GM18909 (cell line): Measurements from ENCODE around the gene ZNF524.
A peak's percentile ranks its signal among the peaks of the same experiment; 100 is the strongest.
"Not testable (repeated sequence)": the region's sequence is repeated elsewhere in the genome, so short reads cannot be mapped to it uniquely, and the experiment has no call there.

Experiments used
- ATAC-seq: cut with Tn5 transposase; IDR thresholded peaks from one replicate; pipeline ENCODE4 v1.9.1; 2021; ENCODE audit warnings: mild to moderate bottlenecking; ENCODE audit not compliant: unreplicated experiment, poor library complexity

The ZNF524 gene

GRCh38 chr19:55599842-55600661, at the start of gene ZNF524:
TSS of gene ZNF524 (plus strand) at chr19:55600288. CDS start at chr19:55602113, 1,825 bp downstream.
- ATAC-seq = peak; percentile 44

GRCh38 chr19:55550321-55550650, 49.8 kb upstream of the ZNF524 start:
- no peak for ATAC-seq

GRCh38 chr19:55552206-55552605, 47.9 kb upstream of the ZNF524 start:
- ATAC-seq = no peak

GRCh38 chr19:55552620-55553019, 47.5 kb upstream of the ZNF524 start:
- no peak for ATAC-seq

- no peak for ATAC-seq
Observed at GRCh38 chr19:55553217-55554182, 46.6 kb upstream of the ZNF524 start.

- no peak for ATAC-seq
Observed at GRCh38 chr19:55554302-55554701, 45.8 kb upstream of the ZNF524 start.

- no peak for ATAC-seq
Observed at GRCh38 chr19:55554741-55555152, 45.3 kb upstream of the ZNF524 start.

GRCh38 chr19:55559684-55560083, 40.4 kb upstream of the ZNF524 start:
- no peak for ATAC-seq

GRCh38 chr19:55563261-55563690, 36.8 kb upstream of the ZNF524 start:
- ATAC-seq = no peak

- no peak for ATAC-seq
Observed at GRCh38 chr19:55566823-55567222, 33.3 kb upstream of the ZNF524 start.

GRCh38 chr19:55567708-55568328, 32.3 kb upstream of the ZNF524 start:
- no peak for ATAC-seq

- ATAC-seq = not testable (repeated sequence)
Observed at GRCh38 chr19:55569477-55569876, 30.6 kb upstream of the ZNF524 start.

GRCh38 chr19:55573929-55574328, 26.2 kb upstream of the ZNF524 start:
- ATAC-seq = not testable (repeated sequence)

GRCh38 chr19:55576746-55577145, 23.3 kb upstream of the ZNF524 start:
- ATAC-seq = no peak

GRCh38 chr19:55578031-55578760, 21.9 kb upstream of the ZNF524 start:
- no peak for ATAC-seq

GRCh38 chr19:55578761-55579747, 21.0 kb upstream of the ZNF524 start:
- ATAC-seq = no peak

GRCh38 chr19:55579766-55580621, 20.1 kb upstream of the ZNF524 start:
- ATAC-seq = no peak

GRCh38 chr19:55580628-55581144, 19.4 kb upstream of the ZNF524 start, which contains the start of gene ZNF579:
TSS of gene ZNF579 (minus strand) at chr19:55580848. CDS start at chr19:55579639, 1,209 bp downstream.
- no peak for ATAC-seq
